ENCODE results near the gene CD244.

The CD244 gene

GRCh38 chr1:160837558-160838205 lies 25.0 kb downstream of the CD244 start:
- DNase-seq (ENCODE audit: extremely low read depth, low read depth) = no peak
- no peak overlapping the region for H3K4me3 ChIP-seq (replicated peaks; ENCODE audit: low read depth, low read length)
- TF ChIP-seq, protein P1, sequence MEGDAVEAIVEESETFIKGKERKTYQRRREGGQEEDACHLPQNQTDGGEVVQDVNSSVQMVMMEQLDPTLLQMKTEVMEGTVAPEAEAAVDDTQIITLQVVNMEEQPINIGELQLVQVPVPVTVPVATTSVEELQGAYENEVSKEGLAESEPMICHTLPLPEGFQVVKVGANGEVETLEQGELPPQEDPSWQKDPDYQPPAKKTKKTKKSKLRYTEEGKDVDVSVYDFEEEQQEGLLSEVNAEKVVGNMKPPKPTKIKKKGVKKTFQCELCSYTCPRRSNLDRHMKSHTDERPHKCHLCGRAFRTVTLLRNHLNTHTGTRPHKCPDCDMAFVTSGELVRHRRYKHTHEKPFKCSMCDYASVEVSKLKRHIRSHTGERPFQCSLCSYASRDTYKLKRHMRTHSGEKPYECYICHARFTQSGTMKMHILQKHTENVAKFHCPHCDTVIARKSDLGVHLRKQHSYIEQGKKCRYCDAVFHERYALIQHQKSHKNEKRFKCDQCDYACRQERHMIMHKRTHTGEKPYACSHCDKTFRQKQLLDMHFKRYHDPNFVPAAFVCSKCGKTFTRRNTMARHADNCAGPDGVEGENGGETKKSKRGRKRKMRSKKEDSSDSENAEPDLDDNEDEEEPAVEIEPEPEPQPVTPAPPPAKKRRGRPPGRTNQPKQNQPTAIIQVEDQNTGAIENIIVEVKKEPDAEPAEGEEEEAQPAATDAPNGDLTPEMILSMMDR (IDR thresholded peaks at IDR 0.05; ENCODE audit: low read depth, low read length, missing control alignments) = no peak

DNA sequence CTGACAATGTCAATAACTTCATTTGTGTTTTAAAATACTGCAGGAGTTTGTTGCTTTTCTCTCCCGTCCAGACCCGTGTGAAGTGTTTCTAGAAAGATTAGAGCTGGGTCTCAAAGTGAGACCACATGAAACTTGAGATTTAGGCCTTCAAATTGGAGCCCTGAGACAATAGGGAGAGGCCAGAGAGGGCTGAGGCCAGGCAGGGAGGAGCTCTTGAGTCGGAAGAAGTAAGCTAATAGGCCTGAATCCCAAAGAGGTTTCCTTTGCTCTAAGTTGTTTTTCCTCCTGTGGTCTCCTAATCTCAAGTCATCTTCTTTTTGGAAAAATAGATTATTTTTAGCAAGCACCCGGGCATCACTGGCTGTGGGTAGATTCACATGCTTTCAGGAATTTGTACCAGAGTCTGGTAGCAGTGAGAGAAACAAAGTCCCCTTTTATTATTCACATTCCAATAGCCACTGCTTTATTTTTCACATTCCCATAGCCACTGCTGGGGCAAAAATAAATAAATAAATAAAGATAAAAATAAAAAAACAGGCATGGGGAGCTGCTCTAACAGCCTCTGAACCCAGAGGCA lies 25.6 kb downstream of the CD244 start:
- no peak for DNase-seq (ENCODE audit: extremely low read depth, low read depth)
- H3K4me3 ChIP-seq (replicated peaks; ENCODE audit: low read depth, low read length) = no peak overlapping the region
- TF ChIP-seq, protein P1 (IDR thresholded peaks at IDR 0.05; ENCODE audit: low read depth, low read length, missing control alignments) = no peak

DNA sequence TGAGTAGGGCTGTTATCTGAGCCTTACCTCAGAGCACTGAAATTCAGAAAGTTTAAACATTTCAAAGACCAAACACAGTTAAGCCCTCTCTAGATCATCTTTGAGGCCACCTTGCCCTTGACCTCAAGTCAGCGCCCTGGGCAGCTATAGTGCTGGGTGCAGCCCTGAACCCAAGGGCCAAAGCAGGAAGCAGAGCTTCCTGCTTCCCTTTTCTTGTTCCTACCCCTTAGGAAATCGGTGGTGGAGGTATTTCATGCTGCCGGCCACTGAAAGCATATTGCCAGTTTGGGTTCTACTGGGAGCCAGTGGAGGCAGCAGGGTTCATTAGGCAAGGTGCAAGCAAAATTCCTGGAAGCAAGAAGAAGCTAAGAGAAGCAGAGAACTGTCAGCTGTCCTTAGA lies 26.1 kb downstream of the CD244 start:
- no peak for DNase-seq (ENCODE audit: extremely low read depth, low read depth)
- TF ChIP-seq, protein P1 (IDR thresholded peaks at IDR 0.05; ENCODE audit: low read depth, low read length, missing control alignments) = no peak

GRCh38 chr1:160835751-160836150 lies 26.9 kb downstream of the CD244 start:
- TF ChIP-seq, protein P1 (IDR thresholded peaks at IDR 0.05; ENCODE audit: low read depth, low read length, missing control alignments) = no peak
- no peak for DNase-seq (ENCODE audit: extremely low read depth, low read depth)
- H3K4me3 ChIP-seq (replicated peaks; ENCODE audit: low read depth, low read length) = no peak overlapping the region

More for the DNA sequence above, 26.1 kb downstream of the CD244 start:
- H3K4me3 ChIP-seq (replicated peaks; ENCODE audit: low read depth, low read length) = no peak overlapping the region

GRCh38 chr1:160834945-160835565 lies 27.6 kb downstream of the CD244 start:
- TF ChIP-seq, protein P1 (IDR thresholded peaks at IDR 0.05; ENCODE audit: low read depth, low read length, missing control alignments) = peak; percentile 47
- H3K4me3 ChIP-seq (replicated peaks; ENCODE audit: low read depth, low read length) = no peak overlapping the region
- no peak for DNase-seq (ENCODE audit: extremely low read depth, low read depth)

DNA sequence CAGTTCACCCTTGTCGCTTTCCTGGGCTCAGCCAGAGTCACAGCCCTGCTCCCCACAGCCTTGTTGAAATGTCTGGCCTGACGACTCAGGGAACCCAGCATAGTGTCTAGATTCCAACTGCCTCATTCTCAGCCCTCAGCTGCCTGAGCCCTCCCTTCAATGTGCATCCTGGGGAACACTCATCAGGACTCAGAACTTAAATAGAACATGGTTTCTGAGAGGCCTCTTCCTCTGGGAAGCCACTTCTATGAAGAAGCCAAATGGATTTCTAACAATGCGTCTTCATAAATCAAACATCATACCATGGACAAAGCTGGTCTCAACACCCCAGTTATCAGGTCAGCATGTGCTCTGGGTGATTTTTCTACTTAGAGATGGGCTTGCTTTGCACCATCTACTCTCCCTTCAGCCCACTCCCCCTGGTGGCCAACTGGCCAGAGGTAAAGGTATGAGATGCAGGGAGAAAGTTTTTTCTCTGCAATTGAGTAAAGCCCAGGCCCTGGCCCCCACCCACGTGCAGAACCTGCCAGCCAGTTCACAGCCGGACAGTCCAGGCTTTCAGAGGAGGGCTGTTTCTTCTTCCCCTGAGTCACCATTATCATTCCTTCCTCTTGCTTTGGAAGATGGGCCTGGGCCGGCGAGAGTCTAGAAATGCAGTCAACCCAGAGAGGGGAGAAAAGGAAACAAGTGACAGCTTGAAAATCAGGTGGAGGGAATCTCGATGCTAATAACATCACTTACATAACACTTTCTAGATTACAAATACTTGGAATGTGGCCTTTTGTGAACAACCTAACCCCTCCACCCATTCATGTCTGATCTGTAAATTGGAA lies 32.1 kb downstream of the CD244 start:
- TF ChIP-seq, protein P1 (IDR thresholded peaks at IDR 0.05; ENCODE audit: low read depth, low read length, missing control alignments) = peak; percentile 45
- DNase-seq (ENCODE audit: extremely low read depth, low read depth) = no peak
- no peak overlapping the region for H3K4me3 ChIP-seq (replicated peaks; ENCODE audit: low read depth, low read length)
